Testis (tissue), 2 donors: ENCODE results near the gene TBC1D24.
"Not testable (repeated sequence)": the region's sequence is repeated elsewhere in the genome, so short reads cannot be mapped to it uniquely, and the experiment has no call there.

ENCODE experiments used
- CTCF ChIP-seq, 3 experiments: fragments of 450-650 bp in 2 of 3; fragments of 200-600 bp in 1 of 3; sonication (generic) in 1 of 3; IDR thresholded peaks; one replicate each; pipeline ENCODE4 v1.5.1; 2016 to 2019; ENCODE audit warnings: antibody characterized with exemption in 3 of 3, mild to moderate bottlenecking in 2 of 3, moderate library complexity in 1 of 3
- POLR2A ChIP-seq: fragments of 450-650 bp; IDR thresholded peaks from one replicate; pipeline ENCODE4 v1.6.1; 2017; ENCODE audit warnings: antibody characterized with exemption, mild to moderate bottlenecking, moderate library complexity

GRCh38 chr16:2551420-2551889, 76.5 kb downstream of the TBC1D24 start:
- not testable (repeated sequence) for TF ChIP-seq CTCF (IDR thresholded peaks at IDR 0.05); POLR2A
